Mucosa of gallbladder (tissue), 1 donor: ENCODE results near the gene TM9SF2. TPM values are rescaled to one million over a fixed set of nuclear protein-coding genes. Genes with fewer than 3 reads are reported as not detected.
A peak's percentile ranks its signal among the peaks of the same experiment; 100 is the strongest.

Experiments
- DNase-seq: peaks from one replicate; pipeline ENCODE4 v3.0.0-alpha.2; 2020; ENCODE audit warnings: low spot score
- total RNA-seq: library from RNA; stranded (reverse); gene quantifications from one replicate; pipeline ENCODE4 v1.2.1, GENCODE V29; 2021
- donor health status: DM: no; HTN: no; CAD: no.

TM9SF2 gene
- total RNA-seq, 1 donor from 2014 or later, result 158 TPM

GRCh38 chr13:99495466-99496183 lies 5.6 kb upstream of the TM9SF2 start:
- DNase-seq, result no peak

DNA sequence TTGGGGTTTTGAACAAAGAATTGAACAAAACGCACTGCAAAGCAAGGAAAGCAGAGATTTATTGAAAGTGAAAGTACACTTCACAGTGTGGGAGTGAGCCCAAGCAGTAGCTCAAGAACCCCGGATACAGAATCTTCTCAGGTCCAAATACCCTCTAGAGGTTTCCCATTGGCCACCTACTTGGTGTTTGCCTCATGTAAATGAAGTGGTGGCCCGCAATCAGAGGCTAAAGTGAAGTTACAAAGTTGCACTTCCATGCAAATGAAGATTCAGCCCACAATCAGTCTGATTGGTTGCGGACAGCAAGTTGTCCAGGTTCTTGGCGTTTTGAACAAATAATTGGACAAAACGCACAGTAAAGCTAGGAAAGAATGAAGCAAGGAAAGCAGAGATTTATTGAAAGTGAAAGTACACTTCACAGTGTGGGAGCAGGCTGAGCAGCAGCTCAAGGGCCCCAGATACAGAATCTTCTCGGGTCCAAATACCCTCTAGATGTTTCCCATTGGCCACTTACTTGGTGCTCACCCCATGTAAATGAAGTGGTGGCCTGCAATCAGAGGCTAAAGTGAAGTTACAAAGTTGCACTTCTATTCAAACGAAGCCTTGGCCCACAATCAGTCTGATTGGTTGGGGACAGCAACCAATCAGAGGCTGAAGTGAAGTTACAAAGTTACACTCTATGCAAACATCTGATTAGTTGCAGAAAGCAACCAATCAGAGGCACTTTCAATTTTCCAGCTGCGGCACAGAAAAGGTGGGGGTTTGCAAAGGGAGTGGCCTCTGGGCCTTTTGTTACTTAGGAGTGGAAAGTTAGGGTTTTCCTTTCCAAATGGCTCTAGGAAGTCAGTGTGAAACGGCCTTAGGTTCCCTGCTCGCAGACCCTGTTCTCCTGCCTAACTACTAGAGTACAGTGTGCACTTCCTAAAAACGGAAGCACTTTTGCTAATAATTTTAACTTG lies 4.8 kb upstream of the TM9SF2 start:
- DNase-seq, result peak; percentile 73

- peak; percentile 98 for DNase-seq
These were observed 2.8 kb upstream of the TM9SF2 start for GRCh38 chr13:99498171-99499161.

GRCh38 chr13:99500839-99501183 lies 461 bp upstream of the TM9SF2 start:
- no peak for DNase-seq

GRCh38 chr13:99501848-99502301 lies 603 bp downstream of the TM9SF2 start:
- no peak for DNase-seq

- DNase-seq, result no peak
These were observed 4.6 kb downstream of the TM9SF2 start for GRCh38 chr13:99505814-99506269.

- DNase-seq, result no peak
These were observed 5.4 kb downstream of the TM9SF2 start for GRCh38 chr13:99506634-99507033.

- no peak for DNase-seq
These were observed 5.8 kb downstream of the TM9SF2 start for GRCh38 chr13:99507054-99507453.

DNA sequence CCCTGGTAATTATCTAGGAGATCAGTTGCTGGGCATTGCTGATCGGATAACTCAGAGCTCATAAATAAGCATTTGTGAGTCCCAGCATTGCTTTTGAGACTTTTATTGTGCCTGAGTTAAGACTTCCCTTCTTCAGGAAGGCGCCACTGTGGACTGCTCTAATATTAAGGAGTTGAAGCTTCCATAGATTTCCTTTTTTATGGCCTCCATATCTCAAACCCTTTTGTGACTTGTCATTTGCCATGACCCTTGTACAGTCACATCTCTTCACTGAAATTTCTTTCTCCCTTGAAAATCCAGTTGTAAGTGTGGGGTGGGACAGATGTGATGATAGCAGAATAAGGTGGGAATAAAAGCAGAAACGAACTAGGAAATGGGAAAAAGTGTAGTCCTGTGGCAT lies 6.3 kb downstream of the TM9SF2 start:
- no peak for DNase-seq

DNA sequence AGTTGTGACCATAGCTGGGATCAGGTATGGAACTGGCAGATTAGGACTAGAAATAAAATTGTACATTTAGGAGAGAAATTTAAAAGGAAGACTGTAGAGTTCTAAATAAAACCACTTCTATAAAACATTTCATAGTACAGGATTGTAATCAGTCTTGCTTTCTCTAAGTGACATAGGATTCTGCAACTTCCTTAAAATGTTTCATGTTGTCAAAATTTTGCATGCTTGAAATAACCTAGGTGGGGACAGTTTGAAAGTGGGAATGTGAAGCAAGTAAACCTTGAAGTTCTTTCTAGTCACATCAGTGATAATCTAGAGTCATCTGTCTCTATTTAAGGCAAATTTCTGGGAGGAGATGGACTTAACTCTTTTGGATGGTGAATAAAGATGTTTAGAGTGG lies 6.7 kb downstream of the TM9SF2 start:
- no peak for DNase-seq

- DNase-seq, result no peak
These were observed 8.2 kb downstream of the TM9SF2 start for GRCh38 chr13:99509479-99509878.

DNA sequence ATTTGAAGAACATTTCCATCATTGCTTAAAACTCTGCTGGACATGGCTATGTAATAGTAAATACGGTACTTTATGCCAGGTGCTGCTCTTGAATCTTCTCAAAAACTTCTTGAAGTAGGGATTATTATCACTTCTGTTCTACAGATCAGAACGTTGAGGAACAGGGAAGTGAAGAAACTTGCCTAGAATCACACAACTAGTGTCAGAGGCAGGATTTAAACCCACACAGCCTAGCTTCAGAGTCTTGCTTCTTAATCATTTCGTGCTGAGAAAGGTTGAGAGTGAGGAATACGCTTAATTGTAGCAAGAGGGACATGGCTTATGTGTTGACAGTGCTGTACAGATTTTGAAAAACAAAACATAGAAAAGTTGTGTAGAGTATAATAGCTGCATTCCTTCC lies 13.5 kb downstream of the TM9SF2 start:
- no peak for DNase-seq

- DNase-seq, result no peak
These were observed 15.1 kb downstream of the TM9SF2 start for GRCh38 chr13:99516153-99516929.

- no peak for DNase-seq
These were observed 16.3 kb downstream of the TM9SF2 start for GRCh38 chr13:99517577-99517976.

- no peak for DNase-seq
These were observed 16.7 kb downstream of the TM9SF2 start for GRCh38 chr13:99517984-99518383.

GRCh38 chr13:99522298-99522697 lies 21.0 kb downstream of the TM9SF2 start:
- no peak for DNase-seq

- DNase-seq, result no peak
These were observed 22.6 kb downstream of the TM9SF2 start for GRCh38 chr13:99523838-99524237.

- no peak for DNase-seq
These were observed 24.7 kb downstream of the TM9SF2 start for GRCh38 chr13:99525967-99526366.

DNA sequence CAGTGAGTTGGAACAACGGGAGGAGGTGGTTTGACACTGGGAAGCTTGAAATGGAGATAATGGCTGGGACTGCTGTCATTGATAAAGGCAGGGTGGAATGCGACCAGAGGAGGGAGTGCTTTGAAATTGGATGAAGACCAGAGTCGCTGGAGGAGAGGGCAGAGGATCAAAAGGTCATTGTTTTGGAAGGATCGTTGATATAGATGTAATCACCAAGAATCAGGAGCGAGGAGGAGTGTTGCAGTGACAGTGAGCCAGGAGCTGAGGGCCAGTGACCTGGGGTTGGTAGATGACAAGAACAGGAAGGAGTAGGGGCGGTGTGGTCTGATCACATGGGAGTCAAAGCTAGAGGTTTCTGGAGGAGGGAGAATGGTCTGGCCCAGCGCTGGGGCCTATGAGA lies 25.3 kb downstream of the TM9SF2 start:
- DNase-seq, result no peak

DNA sequence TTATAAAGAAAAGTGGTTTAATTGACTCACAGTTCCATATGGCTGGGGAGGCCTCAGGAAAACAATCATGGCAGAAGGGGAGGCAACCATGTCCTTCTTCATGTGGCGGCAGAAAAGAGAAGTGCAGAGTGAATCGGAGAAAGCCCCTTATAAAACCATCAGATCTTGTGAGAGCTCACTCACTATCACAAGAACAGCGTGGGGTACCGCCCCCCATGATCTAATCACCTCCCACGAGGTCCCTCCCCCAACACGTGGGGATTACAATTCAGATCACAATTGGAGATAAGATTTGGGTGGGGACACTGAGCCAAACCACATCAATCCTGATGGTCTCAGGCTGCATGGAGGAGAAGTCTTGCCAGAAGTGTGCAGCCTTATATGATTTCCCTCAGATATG lies 26.0 kb downstream of the TM9SF2 start:
- no peak for DNase-seq

DNA sequence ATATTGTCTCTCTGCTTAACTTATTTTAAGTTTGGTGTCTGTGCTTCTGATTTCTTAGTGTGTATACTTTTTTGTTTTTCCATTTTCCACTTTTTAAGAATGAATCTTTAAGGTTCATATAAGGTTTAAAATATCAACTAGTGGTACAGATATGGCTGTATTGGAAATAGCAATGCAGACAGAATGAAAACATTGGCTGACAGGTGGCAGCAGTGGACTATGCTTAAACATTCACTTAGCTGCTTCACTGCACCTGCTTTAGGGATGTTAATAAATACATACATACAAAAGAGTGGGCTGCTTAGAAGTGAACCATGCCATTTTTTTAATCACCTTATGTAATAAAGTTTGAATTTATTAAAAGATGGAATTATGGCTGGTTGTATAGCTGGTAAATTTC lies 27.3 kb downstream of the TM9SF2 start:
- DNase-seq, result no peak
